ENCODE measurements around the gene LCLAT1.
"Not testable (repeated sequence)": the region's sequence is repeated elsewhere in the genome, so short reads cannot be mapped to it uniquely, and the experiment has no call there.

Gene LCLAT1

DNA sequence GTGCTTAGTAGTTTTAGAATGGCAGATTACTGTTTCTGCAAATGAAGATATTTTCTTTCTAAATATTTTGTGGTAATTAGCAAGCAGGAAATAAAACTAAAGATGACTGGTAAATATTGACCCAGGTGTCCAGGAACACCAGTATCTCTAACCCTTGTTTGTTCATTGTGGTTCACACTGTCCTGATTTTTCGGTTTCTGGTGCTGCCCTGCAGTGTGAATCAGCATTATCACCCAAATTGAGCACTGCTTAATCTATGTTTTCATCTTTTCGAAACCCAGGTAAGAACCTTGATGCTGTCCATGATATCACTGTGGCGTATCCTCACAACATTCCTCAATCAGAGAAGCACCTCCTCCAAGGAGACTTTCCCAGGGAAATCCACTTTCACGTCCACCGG is 192.8 kb downstream of the LCLAT1 start:
- H3K4me1 ChIP-seq (ENCODE audit: insufficient read depth, insufficient read length) = no peaks in the 10 kb centered on the region
- H3K9me3 ChIP-seq (ENCODE audit: insufficient read depth, low read length) = no peaks in the 10 kb centered on the region
- no peak overlapping the region for H3K4me3 ChIP-seq (ENCODE audit: insufficient read length, low read depth)
- H3K27me3 ChIP-seq (ENCODE audit: insufficient read depth, insufficient read length) = no peaks in the 10 kb centered on the region
- TF ChIP-seq ZNF274 (IDR thresholded peaks at IDR 0.05; ENCODE audit: low read depth, low read length) (no peak), YY1 (IDR thresholded peaks at IDR 0.05; ENCODE audit: insufficient read depth, insufficient read length) (no peak), SUZ12 (IDR thresholded peaks at IDR 0.05; ENCODE audit: extremely low read depth, insufficient read depth, insufficient read length) (no peak)
- DNase-seq (ENCODE audit: low read depth, low spot score) = no peak
- H3K9ac ChIP-seq (ENCODE audit: insufficient read length, low read depth) = no peak overlapping the region
- peaks cover 7% of the 10 kb centered on the region for H3K36me3 ChIP-seq (ENCODE audit: insufficient read depth, insufficient read length, low read length)

DNA sequence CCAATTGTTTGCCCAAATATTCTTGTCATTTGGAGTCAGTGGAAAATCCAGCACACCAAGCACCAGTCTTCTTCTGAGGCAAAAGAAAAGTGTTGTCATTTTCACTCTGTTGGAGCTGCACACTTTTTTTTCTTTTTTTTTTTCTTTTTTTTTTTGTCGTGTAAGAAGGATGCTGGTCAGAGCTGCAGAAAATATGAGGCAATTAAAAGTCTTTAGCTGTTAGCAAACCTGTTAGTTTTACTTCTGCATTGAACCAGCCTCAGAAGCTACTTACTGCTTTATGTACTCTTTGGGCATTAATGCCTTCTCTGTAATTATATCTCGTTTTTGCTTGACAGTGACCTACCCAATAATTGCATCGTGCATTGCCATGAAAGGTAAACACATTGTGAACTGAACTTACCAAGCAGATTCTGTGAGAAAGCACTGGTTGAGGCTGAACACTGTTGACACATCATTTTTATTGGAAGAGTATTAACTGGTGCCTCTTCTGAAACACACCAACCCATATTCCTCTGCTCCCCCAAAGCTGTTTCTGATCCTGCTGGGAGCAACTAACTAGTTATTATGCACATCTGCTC is 194.8 kb downstream of the LCLAT1 start:
- H3K4me1 ChIP-seq (ENCODE audit: insufficient read depth, insufficient read length) = no peaks in the 10 kb centered on the region
- H3K9me3 ChIP-seq (ENCODE audit: insufficient read depth, low read length) = no peaks in the 10 kb centered on the region
- no peak for DNase-seq (ENCODE audit: low read depth, low spot score)
- no peak for TF ChIP-seq ZNF274 (IDR thresholded peaks at IDR 0.05; ENCODE audit: low read depth, low read length)
- TF ChIP-seq SUZ12 (IDR thresholded peaks at IDR 0.05; ENCODE audit: extremely low read depth, insufficient read depth, insufficient read length) = no peak
- TF ChIP-seq YY1 (IDR thresholded peaks at IDR 0.05; ENCODE audit: insufficient read depth, insufficient read length) = no peak
- peaks cover 7% of the 10 kb centered on the region for H3K36me3 ChIP-seq (ENCODE audit: insufficient read depth, insufficient read length, low read length)
- no peaks in the 10 kb centered on the region for H3K27me3 ChIP-seq (ENCODE audit: insufficient read depth, insufficient read length)
- no peak overlapping the region for H3K4me3 ChIP-seq (ENCODE audit: insufficient read length, low read depth)
- H3K9ac ChIP-seq (ENCODE audit: insufficient read length, low read depth) = no peak overlapping the region

DNA sequence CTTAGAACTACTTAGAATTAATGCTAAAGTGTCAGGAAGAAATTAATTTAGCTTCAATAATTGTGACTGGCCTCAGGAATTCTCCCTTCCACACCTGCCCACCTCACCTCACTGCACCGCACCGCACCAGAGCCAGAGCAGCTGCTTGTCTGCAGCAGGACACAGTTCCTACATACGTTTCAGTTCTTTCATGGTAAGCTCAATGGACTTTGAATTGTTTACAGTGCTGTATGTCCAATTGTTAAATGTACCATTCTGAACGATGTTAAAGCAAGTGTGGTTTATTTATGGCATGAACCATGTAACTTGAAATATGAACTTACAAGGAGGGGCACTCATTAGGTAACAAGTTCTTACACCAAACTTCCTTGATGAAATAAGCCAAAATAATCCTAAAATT is 196.0 kb downstream of the LCLAT1 start:
- not testable (repeated sequence) for H3K4me3 ChIP-seq (ENCODE audit: insufficient read length, low read depth); H3K9me3 ChIP-seq (ENCODE audit: insufficient read depth, low read length); H3K36me3 ChIP-seq (ENCODE audit: insufficient read depth, insufficient read length, low read length); DNase-seq (ENCODE audit: low read depth, low spot score); H3K4me1 ChIP-seq (ENCODE audit: insufficient read depth, insufficient read length); H3K27me3 ChIP-seq (ENCODE audit: insufficient read depth, insufficient read length); H3K9ac ChIP-seq (ENCODE audit: insufficient read length, low read depth)

DNA sequence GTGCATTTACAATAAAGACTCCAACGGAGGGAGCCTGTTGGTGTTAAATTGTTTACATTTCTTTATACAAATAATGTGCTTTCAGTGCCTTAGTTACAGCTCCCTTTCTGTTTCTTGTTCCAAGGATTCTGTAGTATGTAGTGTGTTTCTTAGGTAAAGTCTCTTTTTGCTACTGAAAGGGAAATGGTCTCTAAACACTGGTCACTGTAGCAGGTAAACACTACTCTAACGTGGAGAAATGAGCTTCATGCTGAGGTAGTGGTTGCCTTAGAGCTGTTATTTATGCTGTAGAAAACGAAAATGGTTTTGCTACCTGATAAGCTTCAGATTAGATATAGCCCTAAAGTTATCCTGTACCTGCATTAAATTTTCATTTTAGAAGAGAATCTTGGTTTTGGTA is 196.6 kb downstream of the LCLAT1 start:
- H3K36me3 ChIP-seq (ENCODE audit: insufficient read depth, insufficient read length, low read length) = peaks cover 7% of the 10 kb centered on the region
- no peaks in the 10 kb centered on the region for H3K27me3 ChIP-seq (ENCODE audit: insufficient read depth, insufficient read length)
- no peak overlapping the region for H3K4me3 ChIP-seq (ENCODE audit: insufficient read length, low read depth)
- H3K9ac ChIP-seq (ENCODE audit: insufficient read length, low read depth) = no peak overlapping the region
- H3K9me3 ChIP-seq (ENCODE audit: insufficient read depth, low read length) = no peaks in the 10 kb centered on the region
- no peak for TF ChIP-seq SUZ12 (IDR thresholded peaks at IDR 0.05; ENCODE audit: extremely low read depth, insufficient read depth, insufficient read length)
- TF ChIP-seq ZNF274 (IDR thresholded peaks at IDR 0.05; ENCODE audit: low read depth, low read length) = no peak
- no peak for TF ChIP-seq YY1 (IDR thresholded peaks at IDR 0.05; ENCODE audit: insufficient read depth, insufficient read length)
- H3K4me1 ChIP-seq (ENCODE audit: insufficient read depth, insufficient read length) = no peaks in the 10 kb centered on the region
- no peak for DNase-seq (ENCODE audit: low read depth, low spot score)

DNA sequence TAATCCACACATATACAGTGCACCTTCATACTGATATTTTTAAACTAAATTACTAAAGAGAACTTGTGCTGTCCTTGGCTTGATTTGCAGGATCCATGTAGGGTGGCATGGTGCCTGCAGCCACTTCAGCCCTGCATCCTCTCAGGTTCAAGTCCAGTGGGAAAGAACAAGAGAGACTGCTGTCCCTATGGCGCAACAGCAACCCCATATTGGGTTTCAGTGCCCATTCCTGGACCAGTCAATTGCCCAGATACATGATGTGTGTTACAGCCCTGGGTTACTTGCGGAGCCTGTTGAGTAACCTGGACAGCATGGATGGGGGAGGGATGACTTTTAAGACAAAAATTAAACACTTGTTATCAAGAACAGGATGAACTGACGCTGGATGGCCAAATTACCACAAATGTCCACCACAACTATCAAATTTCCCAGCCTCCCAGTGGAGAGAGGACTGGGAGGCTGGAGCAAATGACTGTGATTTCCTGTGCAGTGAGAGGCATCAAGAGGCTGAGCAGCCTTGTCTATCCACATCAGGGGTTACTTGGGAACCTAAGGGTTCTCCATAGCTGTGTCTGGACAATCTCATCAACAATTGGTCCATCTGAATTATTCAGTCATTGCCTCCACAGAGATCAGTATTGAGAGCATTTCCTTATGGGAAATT is 198.2 kb downstream of the LCLAT1 start:
- no peaks in the 10 kb centered on the region for H3K27me3 ChIP-seq (ENCODE audit: insufficient read depth, insufficient read length)
- no peak for DNase-seq (ENCODE audit: low read depth, low spot score)
- no peaks in the 10 kb centered on the region for H3K4me1 ChIP-seq (ENCODE audit: insufficient read depth, insufficient read length)
- H3K9ac ChIP-seq (ENCODE audit: insufficient read length, low read depth) = no peak overlapping the region
- H3K36me3 ChIP-seq (ENCODE audit: insufficient read depth, insufficient read length, low read length) = peaks cover 5% of the 10 kb centered on the region
- no peak overlapping the region for H3K4me3 ChIP-seq (ENCODE audit: insufficient read length, low read depth)
- no peak for TF ChIP-seq ZNF274 (IDR thresholded peaks at IDR 0.05; ENCODE audit: low read depth, low read length)
- TF ChIP-seq YY1 (IDR thresholded peaks at IDR 0.05; ENCODE audit: insufficient read depth, insufficient read length) = no peak
- TF ChIP-seq SUZ12 (IDR thresholded peaks at IDR 0.05; ENCODE audit: extremely low read depth, insufficient read depth, insufficient read length) = no peak
- H3K9me3 ChIP-seq (ENCODE audit: insufficient read depth, low read length) = no peaks in the 10 kb centered on the region

DNA sequence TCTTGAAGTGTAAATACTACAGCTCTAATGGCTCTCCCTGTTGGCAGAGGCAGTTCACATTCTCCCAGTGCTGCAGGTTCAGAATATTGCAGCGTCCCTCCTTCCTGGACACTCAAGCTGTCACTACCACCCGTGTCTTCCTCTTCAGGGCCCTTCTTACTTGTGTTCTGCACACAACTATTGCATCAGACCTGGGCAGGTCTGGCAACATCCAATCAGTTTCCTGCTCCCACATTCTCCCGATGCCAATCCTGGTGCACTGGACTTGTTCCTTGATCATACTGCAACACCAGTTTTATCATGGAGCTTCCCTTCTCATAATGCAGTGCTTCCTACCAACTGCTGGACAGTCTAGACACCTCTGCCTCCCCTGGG is 198.7 kb downstream of the LCLAT1 start:
- no peak for DNase-seq (ENCODE audit: low read depth, low spot score)
- TF ChIP-seq YY1 (IDR thresholded peaks at IDR 0.05; ENCODE audit: insufficient read depth, insufficient read length) (no peak), ZNF274 (IDR thresholded peaks at IDR 0.05; ENCODE audit: low read depth, low read length) (no peak), SUZ12 (IDR thresholded peaks at IDR 0.05; ENCODE audit: extremely low read depth, insufficient read depth, insufficient read length) (no peak)
- Histone ChIP-seq H3K4me1 (ENCODE audit: insufficient read depth, insufficient read length) (no peaks in the 10 kb centered on the region), H3K36me3 (ENCODE audit: insufficient read depth, insufficient read length, low read length) (peaks cover 3% of the 10 kb centered on the region), H3K9me3 (ENCODE audit: insufficient read depth, low read length) (no peaks in the 10 kb centered on the region), H3K9ac (ENCODE audit: insufficient read length, low read depth) (no peak overlapping the region), H3K4me3 (ENCODE audit: insufficient read length, low read depth) (no peak overlapping the region), H3K27me3 (ENCODE audit: insufficient read depth, insufficient read length) (no peaks in the 10 kb centered on the region)

DNA sequence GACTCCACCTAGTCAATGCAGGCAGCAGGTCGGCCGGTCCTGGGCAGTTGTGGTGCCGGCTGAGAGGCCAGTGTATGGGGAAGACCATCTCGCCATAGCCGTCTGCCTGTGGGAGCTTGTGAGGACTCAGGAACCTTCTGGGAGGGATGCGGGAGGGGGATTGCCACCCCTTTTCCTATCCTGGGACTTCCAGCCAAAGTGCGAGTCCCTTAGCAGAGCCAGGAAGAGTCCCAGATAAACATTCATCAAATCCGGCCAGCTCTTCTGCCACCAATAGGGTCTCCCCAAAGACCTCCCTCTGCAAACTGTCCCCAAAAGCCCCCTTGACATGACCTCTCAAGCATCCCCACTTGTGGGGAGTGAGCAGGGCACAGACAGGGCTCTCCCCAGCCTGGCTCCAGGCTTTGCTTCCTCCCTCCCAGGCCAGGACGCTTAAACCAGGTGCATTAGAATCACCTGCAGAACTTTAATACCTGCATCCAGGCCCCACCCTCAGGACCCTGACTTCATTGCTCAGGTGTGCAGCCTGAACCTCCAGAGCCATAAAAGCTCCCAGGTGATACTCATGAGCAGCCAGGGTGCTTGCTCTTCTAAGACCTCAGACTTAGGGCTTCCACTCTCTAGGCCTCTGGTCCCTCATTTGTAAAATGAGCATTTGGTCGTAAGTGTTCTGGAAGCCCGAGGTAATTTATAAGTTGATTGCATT is 200.9 kb downstream of the LCLAT1 start:
- H3K4me1 ChIP-seq (ENCODE audit: insufficient read depth, insufficient read length) = peaks cover 3% of the 10 kb centered on the region
- H3K9ac ChIP-seq (ENCODE audit: insufficient read length, low read depth) = no peak overlapping the region
- H3K27me3 ChIP-seq (ENCODE audit: insufficient read depth, insufficient read length) = peaks cover 2% of the 10 kb centered on the region
- H3K4me3 ChIP-seq (ENCODE audit: insufficient read length, low read depth) = no peak overlapping the region
- DNase-seq (ENCODE audit: low read depth, low spot score) = no peak
- no peaks in the 10 kb centered on the region for H3K36me3 ChIP-seq (ENCODE audit: insufficient read depth, insufficient read length, low read length)
- TF ChIP-seq ZNF274 (IDR thresholded peaks at IDR 0.05; ENCODE audit: low read depth, low read length) (no peak), YY1 (IDR thresholded peaks at IDR 0.05; ENCODE audit: insufficient read depth, insufficient read length) (no peak), SUZ12 (IDR thresholded peaks at IDR 0.05; ENCODE audit: extremely low read depth, insufficient read depth, insufficient read length) (no peak)
- no peaks in the 10 kb centered on the region for H3K9me3 ChIP-seq (ENCODE audit: insufficient read depth, low read length)
